SK-N-SH (cell line): Measurements from ENCODE around the gene CHID1. TPM values are rescaled to one million over a fixed set of nuclear protein-coding genes. Genes with fewer than 3 reads are reported as not detected.

Source experiments
- CTCF ChIA-PET: fragments of 300-600, 350-600 bp; formaldehyde crosslinking; extraction: SDS; loops from one replicate; lab custom pipeline; 2021; lab: Yijun Ruan, JAX
- POLR2A ChIA-PET: fragments of 350-600 bp; sonication (Branson Sonifier 250); formaldehyde crosslinking; extraction: SDS; loops from one replicate; lab custom pipeline; 2020; ENCODE audit warnings: antibody characterized with exemption, inconsistent platforms; lab: Yijun Ruan, JAX
- DNase-seq: peaks from one replicate; pipeline ENCODE4 v3.0.0; 2012
- H2AFZ ChIP-seq: fragments of 200-600 bp; sonication (generic); 2 replicates; pipeline ENCODE4 v1.8.1; 2016; ENCODE audit warnings: antibody characterized with exemption, mild to moderate bottlenecking, low read depth
- H3F3A ChIP-seq: fragments of 200-600 bp; sonication (generic); replicated peaks from 2 replicates; pipeline ENCODE3; 2016; ENCODE audit warnings: antibody characterized with exemption, mild to moderate bottlenecking; ENCODE audit not compliant: insufficient read depth
- H3K27ac ChIP-seq, 2 experiments: fragments of 200-500 bp in 1 of 2; fragments of 200-600 bp in 1 of 2; sonication (Bioruptor generic) in 1 of 2; sonication (generic), shearing (Covaris generic) in 1 of 2; 2 replicates each; pipeline versions ENCODE4 v1.5.1 to v1.6.1; 2014 to 2016; ENCODE audit warnings: low read depth in 2 of 2, inconsistent platforms in 1 of 2, low read length in 1 of 2, mild to moderate bottlenecking in 1 of 2, mixed read lengths in 1 of 2
- H3K27me3 ChIP-seq: fragments of 200-600 bp; sonication (generic), shearing (Covaris generic); 2 replicates; pipeline ENCODE4 v1.6.1; 2016; ENCODE audit warnings: mixed run types; ENCODE audit not compliant: insufficient read depth
- H3K36me3 ChIP-seq, 2 experiments: fragments of 200-500 bp in 1 of 2; fragments of 200-600 bp in 1 of 2; sonication (Bioruptor generic) in 1 of 2; sonication (generic) in 1 of 2; replicated peaks in 1 of 2; 2 replicates each; pipeline versions ENCODE3 to v1.5.1; 2014 to 2016; ENCODE audit warnings: low read length in 1 of 2, mild to moderate bottlenecking in 1 of 2; ENCODE audit not compliant: insufficient read depth in 2 of 2, control insufficient read depth in 1 of 2
- H3K4me1 ChIP-seq, 2 experiments: fragments of 200-500 bp in 1 of 2; fragments of 200-600 bp in 1 of 2; sonication (Bioruptor generic) in 1 of 2; sonication (generic), shearing (Covaris generic) in 1 of 2; 2 replicates each; pipeline versions ENCODE4 v1.5.1 to v1.6.1; 2014 to 2016; ENCODE audit warnings: low read depth in 1 of 2, low read length in 1 of 2, mixed run types in 1 of 2; ENCODE audit not compliant: insufficient read depth in 2 of 2, control insufficient read depth in 1 of 2
- H3K4me2 ChIP-seq: fragments of 200-600 bp; sonication (generic), shearing (Covaris generic); 2 replicates; pipeline ENCODE4 v1.6.1; 2017; ENCODE audit warnings: mixed run types
- H3K4me3 ChIP-seq, 2 experiments: fragments of 200-500 bp in 1 of 2; fragments of 200-600 bp in 1 of 2; sonication (Bioruptor generic) in 1 of 2; sonication (generic), shearing (Covaris generic) in 1 of 2; 2 replicates each; pipeline versions ENCODE4 v1.5.1 to v1.8.1; 2014 to 2016; ENCODE audit warnings: low read depth in 2 of 2, inconsistent platforms in 1 of 2, low read length in 1 of 2, mild to moderate bottlenecking in 1 of 2, mixed read lengths in 1 of 2, moderate library complexity in 1 of 2
- H3K79me2 ChIP-seq: fragments of 200-600 bp; sonication (generic); 2 replicates; pipeline ENCODE4 v1.8.1; 2017; ENCODE audit warnings: mild to moderate bottlenecking; ENCODE audit not compliant: insufficient read depth
- H3K9ac ChIP-seq: fragments of 200-600 bp; sonication (generic); 2 replicates; pipeline ENCODE4 v1.6.1; 2017; ENCODE audit warnings: mixed run types
- H3K9me2 ChIP-seq: fragments of 200-600 bp; sonication (generic); 2 replicates; pipeline ENCODE4 v1.6.1; 2017; ENCODE audit warnings: mixed run types
- H3K9me3 ChIP-seq: fragments of 200-600 bp; sonication (generic); 2 replicates; pipeline ENCODE4 v1.6.1; 2017; ENCODE audit warnings: mixed run types, mild to moderate bottlenecking, moderate library complexity
- H4K20me1 ChIP-seq: fragments of 200-600 bp; sonication (generic); 2 replicates; pipeline ENCODE4 v1.6.1; 2017; ENCODE audit warnings: mild to moderate bottlenecking, mixed run types; ENCODE audit not compliant: insufficient read depth
- ELF1 ChIP-seq: IDR thresholded peaks from 2 replicates; pipeline ENCODE4 v1.4.0; 2012
- FOSL2 ChIP-seq: IDR thresholded peaks from 2 replicates; pipeline ENCODE4 v1.4.0; 2012; ENCODE audit warnings: low read depth, mild to moderate bottlenecking, moderate library complexity, borderline replicate concordance
- FOXM1 ChIP-seq: IDR thresholded peaks from 2 replicates; pipeline ENCODE4 v1.4.0; 2012; ENCODE audit warnings: low read depth, mild to moderate bottlenecking
- POLR2AphosphoS5 ChIP-seq: IDR thresholded peaks from 2 replicates; pipeline ENCODE4 v1.6.1; 2012; ENCODE audit warnings: low read depth, low read length
- RFX5 ChIP-seq: IDR thresholded peaks from 2 replicates; pipeline ENCODE4 v1.6.1; 2012; ENCODE audit warnings: mild to moderate bottlenecking, improper control_type of control experiment, low read length
- SIN3A ChIP-seq: IDR thresholded peaks from 2 replicates; pipeline ENCODE4 v1.6.1; 2012; ENCODE audit warnings: low read depth, mild to moderate bottlenecking, low read length, moderate library complexity, borderline replicate concordance
- SMC3 ChIP-seq: IDR thresholded peaks from 2 replicates; pipeline ENCODE4 v1.6.1; 2012; ENCODE audit warnings: low read depth, low read length, improper control_type of control experiment
- TAF1 ChIP-seq: IDR thresholded peaks from 2 replicates; pipeline ENCODE4 v1.6.1; 2012; ENCODE audit warnings: low read depth, mild to moderate bottlenecking, low read length, moderate library complexity, borderline replicate concordance
- ZBTB33 ChIP-seq: IDR thresholded peaks from 2 replicates; pipeline ENCODE4 v1.4.0; 2012; ENCODE audit warnings: low read depth, borderline replicate concordance
- WGBS: methylation state at CpG from one replicate; pipeline ENCODE4 v1.1.6; 2017; ENCODE audit warnings: low lambda C conversion rate; 5-methylcytosine and 5-hydroxymethylcytosine counted together
- polyA plus RNA-seq, 3 experiments: library from polyadenylated mRNA; depleted of rRNA; stranded (reverse); fragments of >200 nt; gene quantifications; 2 replicates each; pipeline ENCODE4 v1.2.3, GENCODE V29; 2012

Gene CHID1
- polyA plus RNA-seq, 1 of the 3 experiments (the other 2 are of a cell fraction), result 231 TPM

GRCh38 chr11:933936-934335 is 23.3 kb upstream of the CHID1 start:
- no peak overlapping the region for H3K27ac ChIP-seq
- CTCF ChIA-PET, result interaction anchor here (1.0 to 2.2 kb wide), 3 partner anchors 8 to 85 kb away, joined by 3 to 11 read pairs (median 4); partner anchors contain the start of gene AP2A2
- 93% methylated on average over 6 of the region's 7 CpGs for WGBS

GRCh38 chr11:933142-933851 is 22.7 kb upstream of the CHID1 start:
- H3K27me3 ChIP-seq, result no peaks in the 10 kb centered on the region
- peaks cover 0 to 10% of the 10 kb centered on the region in 2 experiments; a peak in 1 of 4 replicates for H3K4me1 ChIP-seq
- H3K79me2 ChIP-seq, result peaks cover 99% of the 10 kb centered on the region
- H3K27ac ChIP-seq, result no peak overlapping the region
- H3K4me3 ChIP-seq, result no peak overlapping the region
- no peak for TF ChIP-seq SMC3
- TF ChIP-seq RFX5, result no peak
- no peak for TF ChIP-seq FOXM1
- TF ChIP-seq SIN3A, result no peak
- no peak for TF ChIP-seq FOSL2
- no peak for TF ChIP-seq POLR2AphosphoS5
- TF ChIP-seq TAF1, result no peak
- peaks cover 84% of the 10 kb centered on the region for H4K20me1 ChIP-seq
- no peaks in the 10 kb centered on the region for H3K9me2 ChIP-seq
- H3K36me3 ChIP-seq, result peaks cover 0 to 3% of the 10 kb centered on the region in 2 experiments
- H2AFZ ChIP-seq, result no peak overlapping the region
- ChIA-PET POLR2A (no interaction called here), CTCF (interaction anchor here (1.0 to 2.2 kb wide), 3 partner anchors 8 to 84 kb away, joined by 3 to 11 read pairs (median 4); partner anchors contain the start of gene AP2A2)
- H3F3A ChIP-seq, result no peaks in the 10 kb centered on the region
- no peak for DNase-seq
- no peak overlapping the region for H3K4me2 ChIP-seq
- WGBS, result 92% methylated on average over 14 of the region's 14 CpGs
- no peak overlapping the region for H3K9ac ChIP-seq
- H3K9me3 ChIP-seq, result no peaks in the 10 kb centered on the region

More at GRCh38 chr11:933936-934335, 23.3 kb upstream of the CHID1 start:
- peaks cover 0 to 3% of the 10 kb centered on the region in 2 experiments; a peak in 1 of 4 replicates for H3K4me1 ChIP-seq
- POLR2A ChIA-PET, result no interaction called here
- H4K20me1 ChIP-seq, result peaks cover 82% of the 10 kb centered on the region
- no peak overlapping the region for H3K4me3 ChIP-seq
- TF ChIP-seq FOXM1, result no peak
- no peak for TF ChIP-seq RFX5
- no peak for TF ChIP-seq POLR2AphosphoS5
- TF ChIP-seq ZBTB33, result no peak
- TF ChIP-seq ELF1, result no peak
- no peaks in the 10 kb centered on the region for H3K9me2 ChIP-seq
- H3K4me2 ChIP-seq, result no peak overlapping the region
- H3K79me2 ChIP-seq, result peaks cover 99% of the 10 kb centered on the region
- H3K9ac ChIP-seq, result no peak overlapping the region
- no peak overlapping the region for H2AFZ ChIP-seq
- H3K9me3 ChIP-seq, result no peaks in the 10 kb centered on the region
- peaks cover 0 to 2% of the 10 kb centered on the region in 2 experiments for H3K36me3 ChIP-seq
- H3F3A ChIP-seq, result no peaks in the 10 kb centered on the region
- DNase-seq, result no peak
- H3K27me3 ChIP-seq, result no peaks in the 10 kb centered on the region
